8988T (cell line): ENCODE results near the gene NFE2L2.
"Not testable (repeated sequence)": the region's sequence is repeated elsewhere in the genome, so short reads cannot be mapped to it uniquely, and the experiment has no call there.

ENCODE experiments used
- DNase-seq: peaks from one replicate; pipeline ENCODE4 v3.0.0; 2011

Gene NFE2L2

GRCh38 chr2:177188482-177189469 lies 75.8 kb downstream of the NFE2L2 start:
- no peak for DNase-seq

- DNase-seq: no peak
Observed at GRCh38 chr2:177187631-177188312, 76.8 kb downstream of the NFE2L2 start.

DNA sequence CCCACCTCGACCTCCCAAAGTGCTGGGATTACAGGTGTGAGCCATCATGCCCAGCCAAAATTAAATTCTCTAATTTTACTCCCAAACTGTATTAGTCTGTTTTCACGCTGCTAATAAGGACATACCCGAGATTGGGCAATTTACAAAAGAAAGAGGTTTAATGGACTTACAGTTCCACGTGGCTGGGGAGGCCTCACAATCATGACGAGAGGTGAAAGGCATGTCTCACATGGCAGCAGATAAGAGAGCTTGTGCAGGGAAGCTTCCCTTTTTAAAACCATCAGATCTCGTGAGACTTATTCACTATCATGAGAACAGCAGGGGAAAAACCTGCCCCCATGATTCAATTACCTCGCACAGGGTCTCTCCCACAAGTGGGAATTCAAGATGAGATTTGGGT lies 78.5 kb downstream of the NFE2L2 start:
- DNase-seq: not testable (repeated sequence)

GRCh38 chr2:177184606-177185005 lies 79.9 kb downstream of the NFE2L2 start:
- DNase-seq: no peak

GRCh38 chr2:177183860-177184259 lies 80.7 kb downstream of the NFE2L2 start:
- no peak for DNase-seq
